Choroid plexus epithelial cell (primary cell): ENCODE measurements around the gene CDCP2.
"Not testable (repeated sequence)": the region's sequence is repeated elsewhere in the genome, so short reads cannot be mapped to it uniquely, and the experiment has no call there.

ENCODE experiments used
- DNase-seq: peaks from one replicate; pipeline ENCODE4 v3.0.0-alpha.2; 2010; ENCODE audit warnings: low read depth
- H3K4me3 ChIP-seq: 2 replicates; pipeline ENCODE4 v1.5.1; 2011; ENCODE audit warnings: low read depth, mild to moderate bottlenecking, control low read depth, low read length, moderate library complexity
- TF ChIP-seq, protein P1 (sequence below): conservative IDR thresholded peaks from 2 replicates; pipeline ENCODE4 v1.5.1; 2011; ENCODE audit warnings: low read depth, mild to moderate bottlenecking, control low read depth, inconsistent platforms, low read length, moderate library complexity

CDCP2 gene

DNA sequence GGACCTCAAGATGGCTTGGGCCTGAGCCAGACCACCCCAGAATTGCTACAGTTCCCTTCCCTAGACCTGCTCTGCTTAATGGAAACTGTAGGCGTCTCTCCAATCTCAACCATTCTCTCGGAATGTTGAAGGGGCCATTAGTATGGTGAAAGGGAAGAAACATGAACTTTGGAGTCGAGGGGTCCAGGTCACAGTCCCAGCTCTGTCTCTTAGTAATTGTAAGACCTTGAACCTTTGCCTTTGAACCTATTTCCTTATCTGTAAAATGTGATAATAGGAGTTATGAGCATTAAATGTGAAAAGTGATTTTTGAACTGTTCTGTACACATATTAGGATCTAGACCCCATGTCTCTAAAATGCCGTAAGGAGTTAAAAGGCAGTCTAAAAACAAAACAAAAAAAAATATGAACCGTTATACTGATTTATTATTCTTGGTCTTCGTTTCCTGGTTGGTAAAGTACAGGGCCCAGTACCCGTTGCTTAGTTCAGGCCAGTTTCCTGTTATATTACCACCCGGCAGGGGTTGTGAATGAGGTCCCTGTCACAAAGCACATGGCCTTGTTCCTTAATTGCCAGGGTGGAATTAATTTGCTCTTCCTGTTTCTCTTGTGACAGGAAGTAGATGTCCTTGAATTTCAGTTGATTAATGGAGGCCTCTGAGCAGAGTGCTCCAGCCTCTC is 57.1 kb downstream of the CDCP2 start:
- no peak overlapping the region for H3K4me3 ChIP-seq
- no peak for DNase-seq
- TF ChIP-seq, protein P1, sequence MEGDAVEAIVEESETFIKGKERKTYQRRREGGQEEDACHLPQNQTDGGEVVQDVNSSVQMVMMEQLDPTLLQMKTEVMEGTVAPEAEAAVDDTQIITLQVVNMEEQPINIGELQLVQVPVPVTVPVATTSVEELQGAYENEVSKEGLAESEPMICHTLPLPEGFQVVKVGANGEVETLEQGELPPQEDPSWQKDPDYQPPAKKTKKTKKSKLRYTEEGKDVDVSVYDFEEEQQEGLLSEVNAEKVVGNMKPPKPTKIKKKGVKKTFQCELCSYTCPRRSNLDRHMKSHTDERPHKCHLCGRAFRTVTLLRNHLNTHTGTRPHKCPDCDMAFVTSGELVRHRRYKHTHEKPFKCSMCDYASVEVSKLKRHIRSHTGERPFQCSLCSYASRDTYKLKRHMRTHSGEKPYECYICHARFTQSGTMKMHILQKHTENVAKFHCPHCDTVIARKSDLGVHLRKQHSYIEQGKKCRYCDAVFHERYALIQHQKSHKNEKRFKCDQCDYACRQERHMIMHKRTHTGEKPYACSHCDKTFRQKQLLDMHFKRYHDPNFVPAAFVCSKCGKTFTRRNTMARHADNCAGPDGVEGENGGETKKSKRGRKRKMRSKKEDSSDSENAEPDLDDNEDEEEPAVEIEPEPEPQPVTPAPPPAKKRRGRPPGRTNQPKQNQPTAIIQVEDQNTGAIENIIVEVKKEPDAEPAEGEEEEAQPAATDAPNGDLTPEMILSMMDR = no peak

DNA sequence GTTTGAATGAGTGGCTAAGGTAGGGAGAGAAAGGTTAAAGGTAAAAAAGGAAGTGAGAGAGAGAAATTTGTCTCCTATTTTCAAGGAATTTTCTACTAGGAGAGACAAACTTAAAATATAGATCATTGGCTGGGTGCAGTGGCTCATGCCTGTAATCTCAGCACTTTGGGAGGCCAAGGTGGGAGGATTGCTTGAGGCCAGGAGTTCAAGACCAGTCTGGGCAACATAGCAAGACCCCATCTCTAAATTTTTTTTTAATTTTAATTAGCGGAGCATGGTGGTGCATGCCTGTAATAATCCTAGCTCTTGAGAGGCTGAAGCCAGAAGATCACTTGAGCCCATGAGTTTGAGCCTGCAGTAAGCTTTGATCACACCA is 58.1 kb downstream of the CDCP2 start:
- DNase-seq, H3K4me3 ChIP-seq: not testable (repeated sequence)

DNA sequence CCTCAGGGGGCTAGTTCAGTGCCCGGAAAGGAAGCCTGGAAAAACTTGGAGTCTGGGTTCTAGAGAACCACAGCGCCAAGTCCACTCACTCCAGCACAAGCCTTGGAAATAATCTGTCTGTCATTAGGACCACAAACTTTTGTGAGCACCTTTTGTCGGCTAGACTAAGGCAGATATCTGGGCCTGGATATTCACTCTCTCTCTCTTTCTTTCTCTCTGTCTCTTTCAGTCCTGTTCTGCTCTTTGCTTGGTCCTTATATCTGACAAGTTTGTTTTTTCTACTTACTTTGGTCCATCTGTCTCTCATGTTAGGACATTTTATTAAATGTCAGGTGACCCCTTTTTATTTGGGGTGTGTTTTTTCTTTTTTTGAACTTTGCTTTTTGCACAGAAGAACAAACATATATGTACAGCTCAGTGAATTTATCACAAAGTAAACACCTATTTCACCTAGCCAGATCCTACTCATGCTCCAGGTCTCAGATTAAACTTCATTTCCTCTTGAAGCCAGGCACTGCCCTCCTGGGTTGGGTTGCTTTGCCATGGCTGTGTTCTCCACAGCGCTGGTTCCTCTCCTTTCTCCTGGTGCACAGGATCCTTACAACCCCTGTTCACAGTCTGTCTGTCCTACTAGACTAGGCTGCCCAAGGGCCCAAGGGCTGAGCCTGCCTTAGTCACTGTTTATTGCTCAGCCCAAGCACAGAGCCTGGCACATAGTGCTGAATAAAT is 58.6 kb downstream of the CDCP2 start:
- TF ChIP-seq, protein P1 = no peak
- no peak overlapping the region for H3K4me3 ChIP-seq
- no peak for DNase-seq

DNA sequence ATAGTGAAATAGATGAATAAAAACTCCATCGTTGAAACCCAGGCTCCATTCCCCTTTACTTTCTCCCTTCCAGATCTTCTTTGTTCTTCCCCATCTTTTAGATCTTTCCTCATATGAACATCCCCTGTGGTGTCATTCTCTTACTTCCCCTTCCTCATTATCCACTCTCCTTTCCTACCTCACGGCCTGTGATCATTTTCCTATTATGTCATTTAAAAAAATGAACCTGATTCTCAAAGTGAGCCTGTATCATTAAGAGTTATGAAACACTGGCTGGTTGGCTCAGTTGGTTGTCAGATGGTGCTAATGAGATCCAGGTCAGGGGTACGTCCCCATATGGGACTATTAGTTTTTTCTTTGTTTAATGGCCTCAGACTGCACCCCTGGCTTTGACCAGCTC is 61.1 kb downstream of the CDCP2 start:
- DNase-seq = no peak
- TF ChIP-seq, protein P1 = no peak
- H3K4me3 ChIP-seq = no peak overlapping the region

DNA sequence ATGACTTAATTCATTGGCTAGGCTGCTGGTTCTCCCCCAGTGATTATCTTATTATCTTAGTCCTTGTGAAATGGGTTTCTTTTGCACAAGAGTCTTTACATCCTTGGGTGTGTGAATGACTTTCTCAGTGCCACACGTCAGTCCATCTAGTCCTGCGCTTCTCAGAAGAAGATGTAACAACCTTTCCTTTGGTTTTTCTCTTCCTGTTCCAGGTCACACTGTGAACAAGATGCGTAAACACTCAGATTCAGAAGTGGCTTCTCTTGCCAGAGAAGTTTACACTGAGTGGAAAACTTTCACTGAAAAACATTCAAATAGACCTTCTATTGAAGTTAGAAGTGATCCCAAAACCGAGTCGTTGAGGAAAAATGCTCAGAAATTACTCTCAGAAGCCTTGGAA is 64.4 kb downstream of the CDCP2 start:
- TF ChIP-seq, protein P1 = no peak
- DNase-seq = no peak
- H3K4me3 ChIP-seq = no peak overlapping the region

DNA sequence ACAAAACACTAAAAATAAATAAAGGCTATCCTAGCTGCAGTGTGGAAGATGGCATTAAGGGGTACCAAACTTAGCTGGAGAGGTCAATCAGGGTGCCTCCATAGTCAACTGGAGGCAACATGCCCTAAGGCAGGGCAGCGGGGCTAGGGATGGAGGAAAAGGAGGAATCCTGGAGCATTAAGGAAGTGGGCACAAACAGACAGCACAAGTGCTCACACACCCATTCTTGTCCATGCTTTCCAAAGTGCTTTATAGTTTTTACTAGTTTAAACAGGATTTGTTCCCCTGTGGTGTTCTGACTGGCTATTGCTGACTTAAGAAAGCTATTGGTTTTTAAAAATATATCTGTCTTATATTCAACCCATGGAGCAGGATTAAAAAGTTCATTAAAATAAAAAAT is 66.0 kb downstream of the CDCP2 start:
- TF ChIP-seq, protein P1 = no peak
- no peak for DNase-seq
- H3K4me3 ChIP-seq = no peak overlapping the region

DNA sequence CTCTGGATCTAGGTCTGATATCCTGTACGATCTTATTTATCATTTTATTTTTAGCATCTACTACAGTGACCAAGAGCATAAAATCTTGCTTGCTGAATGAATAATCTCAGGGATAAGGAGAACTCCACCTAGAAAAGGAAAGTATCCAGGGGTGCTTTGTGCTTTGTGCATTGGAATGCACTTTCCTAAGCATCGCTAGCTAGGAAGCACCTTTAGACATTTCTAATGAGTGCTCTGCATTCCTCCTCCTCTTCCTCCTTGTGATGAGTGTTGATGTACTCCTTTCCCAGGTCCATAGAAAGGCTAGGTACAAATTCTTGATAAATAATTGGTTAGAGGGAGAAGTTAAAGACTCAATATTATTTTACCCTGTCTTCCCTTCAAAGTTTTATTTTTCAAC is 68.0 kb downstream of the CDCP2 start:
- TF ChIP-seq, protein P1 = no peak
- DNase-seq = no peak

More for the DNA sequence above, 68.0 kb downstream of the CDCP2 start:
- no peak overlapping the region for H3K4me3 ChIP-seq
